ENCODE data around the gene CYP46A1. TPM values are rescaled to one million over a fixed set of nuclear protein-coding genes. Genes with fewer than 3 reads are reported as not detected.

Gene CYP46A1
- total and polyA plus RNA-seq, 4 donors, result 0.33 to 2.5 (median 1.4) TPM

DNA sequence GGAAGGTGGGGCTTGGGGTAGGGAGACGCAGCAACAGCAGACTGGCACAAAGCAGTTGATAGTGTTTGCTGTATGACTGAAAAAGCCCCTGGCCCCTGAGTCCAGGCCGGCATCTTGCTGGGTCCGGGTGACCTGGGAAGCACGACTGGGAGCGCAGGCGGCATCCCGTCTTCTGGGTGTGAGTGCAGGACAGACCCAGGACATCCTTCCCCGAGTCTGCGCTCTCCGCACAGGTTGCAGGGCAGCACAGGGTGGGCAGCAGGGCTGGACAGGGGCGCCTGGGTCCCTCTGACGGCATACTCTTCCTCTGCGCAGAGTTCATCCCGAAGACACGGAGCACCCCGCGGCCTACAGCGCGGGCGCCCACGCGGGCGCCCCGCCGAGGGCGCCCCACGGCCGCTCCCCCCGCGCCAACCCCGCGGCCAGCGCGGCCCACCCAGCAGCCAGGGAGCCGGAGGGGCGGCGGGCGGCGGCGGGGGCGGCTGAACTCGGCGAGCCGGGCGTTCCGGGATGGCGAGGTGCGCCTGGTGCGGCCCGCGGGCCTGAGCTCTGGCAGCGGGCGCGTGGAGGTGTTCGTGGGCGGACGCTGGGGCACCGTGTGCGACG lies 9.2 kb upstream of the CYP46A1 start:
- H3K9ac ChIP-seq (ENCODE audit: insufficient read depth in 1 of 2, low read length in 2 of 2), result no peak overlapping the region
- ATAC-seq (ENCODE audit: insufficient read depth, low FRiP score) (no peak), DNase-seq (no peak)
- 62% methylated on average over 48 to 60 of the region's 60 CpGs for WGBS, 2 donors
- H3K27me3 ChIP-seq (ENCODE audit: control insufficient read depth in 3 of 3, insufficient read depth in 3 of 3, low read length in 2 of 3), result peaks cover 0 to 5% (median 0%) of the 10 kb centered on the region in 3 donors
- peaks cover 0 to 8% (median 0%) of the 10 kb centered on the region in 4 donors for H3K9me3 ChIP-seq (ENCODE audit: control insufficient read depth in 4 of 4, insufficient read depth in 3 of 4, low read length in 3 of 4)
- no peak overlapping the region for H3K27ac ChIP-seq (ENCODE audit: low read depth in 1 of 2, low read length in 1 of 2)
- H3K4me1 ChIP-seq (ENCODE audit: control insufficient read depth in 5 of 5, insufficient read depth in 5 of 5, low read length in 5 of 5), result peaks cover 0 to 6% (median 0%) of the 10 kb centered on the region in 5 donors
- H3K4me3 ChIP-seq, result no peak overlapping the region
- TF ChIP-seq, protein P1, sequence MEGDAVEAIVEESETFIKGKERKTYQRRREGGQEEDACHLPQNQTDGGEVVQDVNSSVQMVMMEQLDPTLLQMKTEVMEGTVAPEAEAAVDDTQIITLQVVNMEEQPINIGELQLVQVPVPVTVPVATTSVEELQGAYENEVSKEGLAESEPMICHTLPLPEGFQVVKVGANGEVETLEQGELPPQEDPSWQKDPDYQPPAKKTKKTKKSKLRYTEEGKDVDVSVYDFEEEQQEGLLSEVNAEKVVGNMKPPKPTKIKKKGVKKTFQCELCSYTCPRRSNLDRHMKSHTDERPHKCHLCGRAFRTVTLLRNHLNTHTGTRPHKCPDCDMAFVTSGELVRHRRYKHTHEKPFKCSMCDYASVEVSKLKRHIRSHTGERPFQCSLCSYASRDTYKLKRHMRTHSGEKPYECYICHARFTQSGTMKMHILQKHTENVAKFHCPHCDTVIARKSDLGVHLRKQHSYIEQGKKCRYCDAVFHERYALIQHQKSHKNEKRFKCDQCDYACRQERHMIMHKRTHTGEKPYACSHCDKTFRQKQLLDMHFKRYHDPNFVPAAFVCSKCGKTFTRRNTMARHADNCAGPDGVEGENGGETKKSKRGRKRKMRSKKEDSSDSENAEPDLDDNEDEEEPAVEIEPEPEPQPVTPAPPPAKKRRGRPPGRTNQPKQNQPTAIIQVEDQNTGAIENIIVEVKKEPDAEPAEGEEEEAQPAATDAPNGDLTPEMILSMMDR (IDR thresholded peaks at IDR 0.05; ENCODE audit: control extremely low read depth, extremely low read depth), result no peak
- peaks cover 0 to 1% (median 0%) of the 10 kb centered on the region in 4 donors for H3K36me3 ChIP-seq (ENCODE audit: control insufficient read depth in 4 of 4, insufficient read depth in 4 of 4, low read length in 4 of 4)

DNA sequence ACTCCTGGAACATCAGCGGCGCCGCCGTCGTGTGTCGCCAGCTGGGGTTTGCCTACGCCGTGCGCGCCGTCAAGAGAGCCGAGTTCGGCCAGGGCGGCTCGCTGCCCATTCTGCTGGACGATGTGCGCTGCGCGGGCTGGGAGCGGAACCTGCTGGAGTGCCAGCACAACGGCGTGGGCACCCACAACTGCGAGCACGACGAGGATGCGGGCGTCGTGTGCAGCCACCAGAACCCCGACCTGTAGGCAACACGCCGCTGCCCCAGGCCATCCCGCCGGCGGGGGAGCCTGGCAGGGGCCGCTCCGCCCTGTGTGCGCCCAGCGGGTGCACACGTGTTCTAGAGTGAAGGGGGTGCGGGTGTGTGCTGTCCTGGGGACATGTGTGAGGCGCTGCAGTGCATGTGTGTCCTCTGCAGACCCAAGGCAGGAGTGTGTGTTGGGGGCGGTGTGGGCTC lies 8.7 kb upstream of the CYP46A1 start:
- H3K36me3 ChIP-seq (ENCODE audit: control insufficient read depth in 4 of 4, insufficient read depth in 4 of 4, low read length in 4 of 4), result peaks cover 0 to 1% (median 0%) of the 10 kb centered on the region in 4 donors
- H3K9me3 ChIP-seq (ENCODE audit: control insufficient read depth in 4 of 4, insufficient read depth in 3 of 4, low read length in 3 of 4), result peaks cover 0 to 8% (median 0%) of the 10 kb centered on the region in 4 donors
- H3K4me1 ChIP-seq (ENCODE audit: control insufficient read depth in 5 of 5, insufficient read depth in 5 of 5, low read length in 5 of 5), result peaks cover 0 to 6% (median 0%) of the 10 kb centered on the region in 5 donors
- no peak for DNase-seq
- H3K4me3 ChIP-seq, result no peak overlapping the region
- ATAC-seq (ENCODE audit: insufficient read depth, low FRiP score), result no peak
- no peak overlapping the region for H3K27ac ChIP-seq (ENCODE audit: low read depth in 1 of 2, low read length in 1 of 2)
- H3K9ac ChIP-seq (ENCODE audit: insufficient read depth in 1 of 2, low read length in 2 of 2), result no peak overlapping the region
- 55 to 58% methylated on average over 42 of the region's 42 CpGs for WGBS, 2 donors
- TF ChIP-seq, protein P1 (IDR thresholded peaks at IDR 0.05; ENCODE audit: control extremely low read depth, extremely low read depth), result no peak
- peaks cover 0 to 5% (median 0%) of the 10 kb centered on the region in 3 donors for H3K27me3 ChIP-seq (ENCODE audit: control insufficient read depth in 3 of 3, insufficient read depth in 3 of 3, low read length in 2 of 3)

DNA sequence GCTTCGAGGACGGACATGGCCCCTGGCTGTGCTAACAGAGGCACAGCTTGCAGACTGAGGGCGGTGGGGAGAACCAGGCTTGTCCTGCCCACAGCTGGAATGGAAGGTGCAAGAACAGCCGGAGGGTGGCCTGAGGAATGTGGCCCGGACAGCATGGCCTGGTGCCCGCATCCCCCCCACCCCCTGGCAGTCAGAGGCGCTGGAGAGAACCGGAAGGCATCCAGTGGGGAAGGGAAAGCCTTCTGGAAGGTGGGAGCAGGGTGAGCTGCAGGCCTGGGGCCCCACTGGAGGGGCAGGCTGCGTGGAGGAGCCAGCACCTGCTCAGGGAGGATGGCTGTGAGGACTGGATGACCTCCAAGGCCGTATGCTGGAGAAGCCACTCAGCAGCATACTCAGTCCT lies 8.1 kb upstream of the CYP46A1 start:
- peaks cover 0 to 1% (median 0%) of the 10 kb centered on the region in 4 donors for H3K36me3 ChIP-seq (ENCODE audit: control insufficient read depth in 4 of 4, insufficient read depth in 4 of 4, low read length in 4 of 4)
- no peak overlapping the region for H3K4me3 ChIP-seq
- ATAC-seq (ENCODE audit: insufficient read depth, low FRiP score), result no peak
- peaks cover 0 to 8% (median 0%) of the 10 kb centered on the region in 4 donors for H3K9me3 ChIP-seq (ENCODE audit: control insufficient read depth in 4 of 4, insufficient read depth in 3 of 4, low read length in 3 of 4)
- H3K4me1 ChIP-seq (ENCODE audit: control insufficient read depth in 5 of 5, insufficient read depth in 5 of 5, low read length in 5 of 5), result peaks cover 0 to 6% (median 0%) of the 10 kb centered on the region in 5 donors
- H3K27me3 ChIP-seq (ENCODE audit: control insufficient read depth in 3 of 3, insufficient read depth in 3 of 3, low read length in 2 of 3), result peaks cover 0 to 5% (median 0%) of the 10 kb centered on the region in 3 donors
- no peak for DNase-seq
- 54 to 61% methylated on average over 10 of the region's 10 CpGs for WGBS, 2 donors
- H3K9ac ChIP-seq (ENCODE audit: insufficient read depth in 1 of 2, low read length in 2 of 2), result no peak overlapping the region
- TF ChIP-seq, protein P1 (IDR thresholded peaks at IDR 0.05; ENCODE audit: control extremely low read depth, extremely low read depth), result no peak
- no peak overlapping the region for H3K27ac ChIP-seq (ENCODE audit: low read depth in 1 of 2, low read length in 1 of 2)

All from lung (tissue), 12 donors.